H1 (cell line): Measurements from ENCODE around the gene SYNJ1. TPM values are rescaled to one million over a fixed set of nuclear protein-coding genes. Genes with fewer than 3 reads are reported as not detected.

Source experiments
- EP300 ChIP-seq, 2 experiments: IDR thresholded peaks; 1 replicate in 1 of 2; 2 replicates in 1 of 2; pipeline ENCODE4 v1.6.1; 2011 to 2012; ENCODE audit warnings: low read depth in 2 of 2, low read length in 2 of 2, mild to moderate bottlenecking in 2 of 2, borderline replicate concordance in 1 of 2, inconsistent platforms in 1 of 2, moderate library complexity in 1 of 2
- HDAC2 ChIP-seq, 2 experiments: fragments of 300-600 bp in 1 of 2; sonication (generic) in 1 of 2; IDR thresholded peaks; 2 replicates each; pipeline ENCODE4 v1.6.1; 2011 to 2012; ENCODE audit warnings: low read depth in 2 of 2, low read length in 2 of 2, mild to moderate bottlenecking in 2 of 2, moderate library complexity in 2 of 2, borderline replicate concordance in 1 of 2, inconsistent platforms in 1 of 2
- polyA plus RNA-seq, 7 experiments: library from polyadenylated mRNA; depleted of rRNA in 3 of 7; stranded (reverse) in 5 of 7; unstranded in 2 of 7; fragments of >200 nt in 5 of 7; fragments of 200-250 nt in 2 of 7; gene quantifications; 1 replicate in 5 of 7; 2 replicates in 1 of 7; 4 replicates in 1 of 7; pipeline versions ENCODE4 v1.2.1 to v1.2.3, GENCODE V29; 2011 to 2013; ENCODE audit warnings: missing spikeins in 2 of 7, mixed read lengths in 2 of 7
- total RNA-seq: library from RNA; stranded (reverse); fragmentation: NEBNext Ultra II Directional; extraction: Animal tissue kit (Norgen Biotek cat#: 25700); gene quantifications from 2 replicates; pipeline ENCODE4 v1.2.1, GENCODE V29; 2021
- TF ChIP-seq, protein P1 (sequence below): fragments of 300-600 bp; sonication (generic); IDR thresholded peaks from 2 replicates; pipeline ENCODE4 v1.7.1; 2012; ENCODE audit warnings: low read length, moderate library complexity, mild to moderate bottlenecking, inconsistent platforms; ENCODE audit not compliant: insufficient replicate concordance

Gene SYNJ1
- total and polyA plus RNA-seq, 2 of the 8 experiments (the other 6 are each of a cell fraction or from before 2014, with no cell fraction given): 1.3 to 4.3 TPM

DNA sequence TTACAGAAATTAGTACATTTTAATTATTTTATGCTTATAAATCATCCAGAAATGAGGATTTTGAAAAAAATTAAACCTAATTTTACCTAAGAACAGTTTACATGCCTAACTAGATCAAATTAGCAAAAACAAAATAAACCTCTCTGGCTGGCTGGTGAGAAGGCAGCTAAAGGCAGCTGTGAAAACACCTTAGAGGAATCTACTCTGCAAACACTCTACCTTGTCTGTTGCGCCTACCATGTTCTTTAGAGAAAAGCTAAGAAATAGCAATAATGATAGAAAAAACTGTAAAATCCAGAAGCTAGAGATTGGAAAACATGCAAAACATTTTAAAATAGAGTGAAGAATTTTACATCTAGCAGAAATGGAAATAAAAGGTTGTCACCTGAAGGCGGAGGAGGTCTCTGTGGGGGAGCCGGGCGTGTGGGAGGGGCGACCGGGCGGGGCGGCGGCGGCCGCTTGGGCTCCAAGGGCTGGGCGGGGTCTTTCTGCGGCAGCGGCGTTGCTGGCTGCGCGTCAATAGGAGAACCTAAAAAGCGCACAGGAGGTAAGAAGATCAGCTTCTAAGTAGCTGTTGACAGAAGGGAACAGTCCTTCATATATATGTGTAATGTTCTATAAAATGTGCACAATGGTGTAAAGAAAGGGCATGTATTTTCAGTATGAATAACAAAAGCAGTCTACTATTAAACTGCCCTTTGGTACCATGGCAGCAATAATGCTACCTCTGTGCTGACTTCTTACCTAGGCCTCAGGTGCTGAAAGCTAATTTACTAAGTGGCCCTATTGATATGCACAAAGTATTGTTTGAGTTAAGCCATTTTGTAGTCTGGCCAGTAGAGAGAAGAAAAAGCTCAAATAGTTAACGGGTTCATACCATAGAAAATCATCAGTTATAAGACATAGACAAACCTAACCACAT lies 82.3 kb downstream of the SYNJ1 start (continued):
- TF ChIP-seq, protein P1, sequence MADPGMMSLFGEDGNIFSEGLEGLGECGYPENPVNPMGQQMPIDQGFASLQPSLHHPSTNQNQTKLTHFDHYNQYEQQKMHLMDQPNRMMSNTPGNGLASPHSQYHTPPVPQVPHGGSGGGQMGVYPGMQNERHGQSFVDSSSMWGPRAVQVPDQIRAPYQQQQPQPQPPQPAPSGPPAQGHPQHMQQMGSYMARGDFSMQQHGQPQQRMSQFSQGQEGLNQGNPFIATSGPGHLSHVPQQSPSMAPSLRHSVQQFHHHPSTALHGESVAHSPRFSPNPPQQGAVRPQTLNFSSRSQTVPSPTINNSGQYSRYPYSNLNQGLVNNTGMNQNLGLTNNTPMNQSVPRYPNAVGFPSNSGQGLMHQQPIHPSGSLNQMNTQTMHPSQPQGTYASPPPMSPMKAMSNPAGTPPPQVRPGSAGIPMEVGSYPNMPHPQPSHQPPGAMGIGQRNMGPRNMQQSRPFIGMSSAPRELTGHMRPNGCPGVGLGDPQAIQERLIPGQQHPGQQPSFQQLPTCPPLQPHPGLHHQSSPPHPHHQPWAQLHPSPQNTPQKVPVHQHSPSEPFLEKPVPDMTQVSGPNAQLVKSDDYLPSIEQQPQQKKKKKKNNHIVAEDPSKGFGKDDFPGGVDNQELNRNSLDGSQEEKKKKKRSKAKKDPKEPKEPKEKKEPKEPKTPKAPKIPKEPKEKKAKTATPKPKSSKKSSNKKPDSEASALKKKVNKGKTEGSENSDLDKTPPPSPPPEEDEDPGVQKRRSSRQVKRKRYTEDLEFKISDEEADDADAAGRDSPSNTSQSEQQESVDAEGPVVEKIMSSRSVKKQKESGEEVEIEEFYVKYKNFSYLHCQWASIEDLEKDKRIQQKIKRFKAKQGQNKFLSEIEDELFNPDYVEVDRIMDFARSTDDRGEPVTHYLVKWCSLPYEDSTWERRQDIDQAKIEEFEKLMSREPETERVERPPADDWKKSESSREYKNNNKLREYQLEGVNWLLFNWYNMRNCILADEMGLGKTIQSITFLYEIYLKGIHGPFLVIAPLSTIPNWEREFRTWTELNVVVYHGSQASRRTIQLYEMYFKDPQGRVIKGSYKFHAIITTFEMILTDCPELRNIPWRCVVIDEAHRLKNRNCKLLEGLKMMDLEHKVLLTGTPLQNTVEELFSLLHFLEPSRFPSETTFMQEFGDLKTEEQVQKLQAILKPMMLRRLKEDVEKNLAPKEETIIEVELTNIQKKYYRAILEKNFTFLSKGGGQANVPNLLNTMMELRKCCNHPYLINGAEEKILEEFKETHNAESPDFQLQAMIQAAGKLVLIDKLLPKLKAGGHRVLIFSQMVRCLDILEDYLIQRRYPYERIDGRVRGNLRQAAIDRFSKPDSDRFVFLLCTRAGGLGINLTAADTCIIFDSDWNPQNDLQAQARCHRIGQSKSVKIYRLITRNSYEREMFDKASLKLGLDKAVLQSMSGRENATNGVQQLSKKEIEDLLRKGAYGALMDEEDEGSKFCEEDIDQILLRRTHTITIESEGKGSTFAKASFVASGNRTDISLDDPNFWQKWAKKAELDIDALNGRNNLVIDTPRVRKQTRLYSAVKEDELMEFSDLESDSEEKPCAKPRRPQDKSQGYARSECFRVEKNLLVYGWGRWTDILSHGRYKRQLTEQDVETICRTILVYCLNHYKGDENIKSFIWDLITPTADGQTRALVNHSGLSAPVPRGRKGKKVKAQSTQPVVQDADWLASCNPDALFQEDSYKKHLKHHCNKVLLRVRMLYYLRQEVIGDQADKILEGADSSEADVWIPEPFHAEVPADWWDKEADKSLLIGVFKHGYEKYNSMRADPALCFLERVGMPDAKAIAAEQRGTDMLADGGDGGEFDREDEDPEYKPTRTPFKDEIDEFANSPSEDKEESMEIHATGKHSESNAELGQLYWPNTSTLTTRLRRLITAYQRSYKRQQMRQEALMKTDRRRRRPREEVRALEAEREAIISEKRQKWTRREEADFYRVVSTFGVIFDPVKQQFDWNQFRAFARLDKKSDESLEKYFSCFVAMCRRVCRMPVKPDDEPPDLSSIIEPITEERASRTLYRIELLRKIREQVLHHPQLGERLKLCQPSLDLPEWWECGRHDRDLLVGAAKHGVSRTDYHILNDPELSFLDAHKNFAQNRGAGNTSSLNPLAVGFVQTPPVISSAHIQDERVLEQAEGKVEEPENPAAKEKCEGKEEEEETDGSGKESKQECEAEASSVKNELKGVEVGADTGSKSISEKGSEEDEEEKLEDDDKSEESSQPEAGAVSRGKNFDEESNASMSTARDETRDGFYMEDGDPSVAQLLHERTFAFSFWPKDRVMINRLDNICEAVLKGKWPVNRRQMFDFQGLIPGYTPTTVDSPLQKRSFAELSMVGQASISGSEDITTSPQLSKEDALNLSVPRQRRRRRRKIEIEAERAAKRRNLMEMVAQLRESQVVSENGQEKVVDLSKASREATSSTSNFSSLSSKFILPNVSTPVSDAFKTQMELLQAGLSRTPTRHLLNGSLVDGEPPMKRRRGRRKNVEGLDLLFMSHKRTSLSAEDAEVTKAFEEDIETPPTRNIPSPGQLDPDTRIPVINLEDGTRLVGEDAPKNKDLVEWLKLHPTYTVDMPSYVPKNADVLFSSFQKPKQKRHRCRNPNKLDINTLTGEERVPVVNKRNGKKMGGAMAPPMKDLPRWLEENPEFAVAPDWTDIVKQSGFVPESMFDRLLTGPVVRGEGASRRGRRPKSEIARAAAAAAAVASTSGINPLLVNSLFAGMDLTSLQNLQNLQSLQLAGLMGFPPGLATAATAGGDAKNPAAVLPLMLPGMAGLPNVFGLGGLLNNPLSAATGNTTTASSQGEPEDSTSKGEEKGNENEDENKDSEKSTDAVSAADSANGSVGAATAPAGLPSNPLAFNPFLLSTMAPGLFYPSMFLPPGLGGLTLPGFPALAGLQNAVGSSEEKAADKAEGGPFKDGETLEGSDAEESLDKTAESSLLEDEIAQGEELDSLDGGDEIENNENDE: no peak
- TF ChIP-seq EP300 (IDR thresholded peaks at IDR 0.05; ENCODE audit: borderline replicate concordance in 1 of 2, low read depth in 2 of 2, low read length in 2 of 2): peak in 1 of 2 experiments; percentile 24; a peak in 1 of 3 replicates
- TF ChIP-seq HDAC2 (IDR thresholded peaks at IDR 0.05; ENCODE audit: borderline replicate concordance in 1 of 2, low read depth in 2 of 2, low read length in 2 of 2): no peak
